HepG2 (cell line): ENCODE measurements around the gene P2RY2. TPM values are rescaled to one million over a fixed set of nuclear protein-coding genes. Genes with fewer than 3 reads are reported as not detected.

Source experiments
- ATF4 ChIP-seq, 2 experiments: fragments of 450-650 bp in 1 of 2; sonication (generic) in 1 of 2; formaldehyde crosslinking; IDR thresholded peaks; 2 replicates each; pipeline versions ENCODE4 v1.5.0 to v1.8.0; 2020 to 2022; ENCODE audit warnings: mild to moderate bottlenecking in 1 of 2, missing genetic modification reagents in 1 of 2
- CREB1 ChIP-seq, 2 experiments: fragments of 450-650 bp in 1 of 2; IDR thresholded peaks; 2 replicates each; pipeline ENCODE4 v1.6.1; 2016 to 2017; ENCODE audit warnings: control low read depth in 1 of 2, mild to moderate bottlenecking in 1 of 2, missing compliant biosample characterization in 1 of 2, missing genetic modification characterization in 1 of 2
- FOXA1 ChIP-seq, 2 experiments: fragments of 450-650 bp in 1 of 2; sonication (generic) in 1 of 2; formaldehyde crosslinking in 1 of 2; IDR thresholded peaks; 2 replicates each; pipeline versions ENCODE4 v1.4.0 to v1.6.1; 2016 to 2020; ENCODE audit warnings: missing genetic modification reagents in 1 of 2
- GATA4 ChIP-seq: sonication (generic); IDR thresholded peaks from 2 replicates; pipeline ENCODE4 v1.6.1; 2016; ENCODE audit warnings: antibody characterized with exemption, low read depth, borderline replicate concordance
- GLI4 ChIP-seq: sonication (generic); formaldehyde crosslinking; IDR thresholded peaks from 2 replicates; pipeline ENCODE4 v1.5.1; 2020; ENCODE audit warnings: missing genetic modification reagents, mild to moderate bottlenecking, moderate library complexity, borderline replicate concordance
- GTF2F1 ChIP-seq: fragments of 150-350 bp; IDR thresholded peaks from 2 replicates; pipeline ENCODE4 v1.6.1; 2014; ENCODE audit warnings: low read length
- GTF3A ChIP-seq: sonication (generic); formaldehyde crosslinking; conservative IDR thresholded peaks from 2 replicates; pipeline ENCODE4 v1.4.0; 2020; ENCODE audit warnings: mild to moderate bottlenecking, missing genetic modification reagents
- HNF1B ChIP-seq: sonication (generic); formaldehyde crosslinking; IDR thresholded peaks from 2 replicates; pipeline ENCODE4 v1.5.1; 2020; ENCODE audit warnings: mild to moderate bottlenecking, moderate library complexity, missing genetic modification reagents
- KDM5B ChIP-seq: sonication (generic); formaldehyde crosslinking; IDR thresholded peaks from 2 replicates; pipeline ENCODE4 v1.4.0; 2020; ENCODE audit warnings: missing genetic modification reagents, mild to moderate bottlenecking, borderline replicate concordance
- MED13 ChIP-seq: sonication (generic); formaldehyde crosslinking; IDR thresholded peaks from 2 replicates; pipeline ENCODE4 v1.5.0; 2020; ENCODE audit warnings: missing genetic modification reagents
- NFE2L2 ChIP-seq: fragments of 150-350 bp; IDR thresholded peaks from 2 replicates; pipeline ENCODE4 v1.6.1; 2014; ENCODE audit warnings: low read length
- PHF20 ChIP-seq: sonication (generic); formaldehyde crosslinking; IDR thresholded peaks from 2 replicates; pipeline ENCODE4 v1.5.0; 2020; ENCODE audit warnings: mild to moderate bottlenecking, missing genetic modification reagents
- SMAD9 ChIP-seq: sonication (generic); formaldehyde crosslinking; IDR thresholded peaks from 2 replicates; pipeline ENCODE4 v1.5.1; 2020; ENCODE audit warnings: mild to moderate bottlenecking, missing genetic modification reagents
- SP1 ChIP-seq, 2 experiments: fragments of 450-650 bp in 1 of 2; sonication (generic) in 1 of 2; formaldehyde crosslinking in 1 of 2; IDR thresholded peaks; 2 replicates each; pipeline versions ENCODE4 v1.4.0 to v1.6.1; 2016 to 2020; ENCODE audit warnings: missing genetic modification reagents in 1 of 2
- ZFP37 ChIP-seq: sonication (generic); formaldehyde crosslinking; IDR thresholded peaks from 2 replicates; pipeline ENCODE4 v1.4.0; 2020; ENCODE audit warnings: missing genetic modification reagents, borderline replicate concordance
- ZNF10 ChIP-seq: sonication (generic); formaldehyde crosslinking; IDR thresholded peaks from 2 replicates; pipeline ENCODE4 v1.4.0; 2020; ENCODE audit warnings: mild to moderate bottlenecking, low read depth, missing genetic modification reagents, borderline replicate concordance
- ZNF468 ChIP-seq: sonication (generic); formaldehyde crosslinking; IDR thresholded peaks from 2 replicates; pipeline ENCODE4 v1.8.0; 2022; ENCODE audit warnings: mild to moderate bottlenecking, moderate library complexity, missing genetic modification reagents
- ZNF510 ChIP-seq: sonication (generic); formaldehyde crosslinking; IDR thresholded peaks from 2 replicates; pipeline ENCODE4 v1.4.0; 2020; ENCODE audit warnings: low read depth, mild to moderate bottlenecking, missing genetic modification reagents
- ZNF552 ChIP-seq: sonication (generic); formaldehyde crosslinking; IDR thresholded peaks from 2 replicates; pipeline ENCODE4 v1.9.0; 2022; ENCODE audit warnings: missing genetic modification reagents, mild to moderate bottlenecking, borderline replicate concordance
- ZNF567 ChIP-seq: sonication (generic); formaldehyde crosslinking; IDR thresholded peaks from 2 replicates; pipeline ENCODE4 v1.8.1; 2023; ENCODE audit warnings: mild to moderate bottlenecking, missing genetic modification reagents, borderline replicate concordance
- ZNF577 ChIP-seq: sonication (generic); formaldehyde crosslinking; IDR thresholded peaks from 2 replicates; pipeline ENCODE4 v1.4.0; 2020; ENCODE audit warnings: mild to moderate bottlenecking, low read depth, missing genetic modification reagents, borderline replicate concordance
- ZNF672 ChIP-seq: sonication (generic); formaldehyde crosslinking; IDR thresholded peaks from 2 replicates; pipeline ENCODE4 v1.8.1; 2022; ENCODE audit warnings: missing genetic modification reagents
- ZNF780A ChIP-seq: sonication (generic); formaldehyde crosslinking; IDR thresholded peaks from 2 replicates; pipeline ENCODE4 v1.8.0; 2022; ENCODE audit warnings: mild to moderate bottlenecking, missing genetic modification reagents, moderate library complexity
- ZNF891 ChIP-seq: sonication (generic); formaldehyde crosslinking; IDR thresholded peaks from 2 replicates; pipeline ENCODE4 v1.5.0; 2020; ENCODE audit warnings: mild to moderate bottlenecking, missing genetic modification reagents
- polyA plus RNA-seq, 8 experiments: library from polyadenylated mRNA; depleted of rRNA in 3 of 8; stranded (reverse) in 7 of 8; unstranded in 1 of 8; fragments of >200 nt; fragmentation: Illumina TruSeq in 4 of 8; extraction: Trizol in 4 of 8; gene quantifications; 2 replicates each; pipeline versions ENCODE4 v1.2.1 to v1.2.3, GENCODE V29; 2011 to 2016; ENCODE audit warnings: low read depth in 4 of 8, missing spikeins in 1 of 8, mixed read lengths in 1 of 8; ENCODE audit not compliant: insufficient read depth in 1 of 8
- total RNA-seq, 5 experiments: library from RNA; depleted of rRNA; stranded (reverse); fragments of >200 nt; fragmentation: Illumina TruSeq; extraction: Trizol; gene quantifications; 2 replicates each; pipeline ENCODE4 v1.2.3, GENCODE V29; 2016; ENCODE audit warnings: low read depth in 1 of 5
- TF ChIP-seq, protein P1 (sequence below): sonication (generic); formaldehyde crosslinking; conservative IDR thresholded peaks from 2 replicates; pipeline ENCODE4 v1.5.0; 2020; ENCODE audit warnings: missing genetic modification reagents

Gene P2RY2
- total and polyA plus RNA-seq, 2 of the 13 experiments (the other 11 are each of a cell fraction or from before 2014, with no cell fraction given), result 0.95 to 3.1 TPM

DNA sequence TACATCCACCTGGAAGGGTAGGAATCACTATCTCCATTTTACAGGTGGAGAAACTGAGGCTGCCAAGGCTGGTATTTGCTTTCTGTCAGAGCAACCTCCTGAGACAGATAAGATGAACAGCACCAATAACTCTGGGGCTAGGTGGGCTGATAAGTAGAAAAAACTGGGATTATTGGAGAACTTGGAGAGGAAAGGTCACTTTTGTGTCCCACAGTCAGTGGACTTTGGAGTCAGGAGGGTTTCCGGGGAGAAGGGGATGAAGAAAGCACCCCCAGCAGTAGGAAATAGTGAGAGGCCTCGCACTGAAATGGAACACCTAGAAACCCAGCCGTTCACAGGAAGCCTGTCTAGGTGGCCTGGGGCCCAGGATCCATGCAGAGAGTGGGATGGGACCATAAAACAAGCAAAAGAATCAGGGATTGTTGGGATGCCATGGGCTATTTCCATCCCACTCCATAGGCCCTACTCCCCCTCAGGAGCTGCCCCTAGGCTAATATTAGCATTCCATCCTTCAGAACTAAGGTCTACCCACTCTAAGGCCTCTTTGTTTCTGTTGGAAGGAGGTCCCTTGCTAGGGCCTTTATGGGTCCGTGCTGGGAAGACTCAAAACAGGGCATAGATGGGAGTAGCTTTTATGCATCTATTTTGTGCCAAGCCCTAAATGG lies 45.0 kb upstream of the P2RY2 start (continued):
- TF ChIP-seq ZNF577 (CRISPR knock-in tag), result no peak
- TF ChIP-seq ZNF891, result no peak
- no peak for TF ChIP-seq CREB1 (IDR thresholded peaks at IDR 0.05)
- TF ChIP-seq CREB1 (CRISPR knock-in tag; IDR thresholded peaks at IDR 0.05), result no peak
- TF ChIP-seq ZNF510 (CRISPR knock-in tag), result no peak
- no peak for TF ChIP-seq GTF3A (CRISPR knock-in tag)
- no peak for TF ChIP-seq ZNF672 (CRISPR knock-in tag)
- no peak for TF ChIP-seq NFE2L2
- TF ChIP-seq, protein P1, sequence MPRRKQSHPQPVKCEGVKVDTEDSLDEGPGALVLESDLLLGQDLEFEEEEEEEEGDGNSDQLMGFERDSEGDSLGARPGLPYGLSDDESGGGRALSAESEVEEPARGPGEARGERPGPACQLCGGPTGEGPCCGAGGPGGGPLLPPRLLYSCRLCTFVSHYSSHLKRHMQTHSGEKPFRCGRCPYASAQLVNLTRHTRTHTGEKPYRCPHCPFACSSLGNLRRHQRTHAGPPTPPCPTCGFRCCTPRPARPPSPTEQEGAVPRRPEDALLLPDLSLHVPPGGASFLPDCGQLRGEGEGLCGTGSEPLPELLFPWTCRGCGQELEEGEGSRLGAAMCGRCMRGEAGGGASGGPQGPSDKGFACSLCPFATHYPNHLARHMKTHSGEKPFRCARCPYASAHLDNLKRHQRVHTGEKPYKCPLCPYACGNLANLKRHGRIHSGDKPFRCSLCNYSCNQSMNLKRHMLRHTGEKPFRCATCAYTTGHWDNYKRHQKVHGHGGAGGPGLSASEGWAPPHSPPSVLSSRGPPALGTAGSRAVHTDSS (CRISPR knock-in tag), result no peak
- no peak for TF ChIP-seq ATF4 (CRISPR knock-in tag; IDR thresholded peaks at IDR 0.05)
- no peak for TF ChIP-seq GATA4
- TF ChIP-seq KDM5B (CRISPR knock-in tag), result no peak
- no peak for TF ChIP-seq ZNF552 (CRISPR knock-in tag)
- no peak for TF ChIP-seq ZNF10 (CRISPR knock-in tag)
- no peak for TF ChIP-seq ZNF468 (CRISPR knock-in tag)
- TF ChIP-seq SMAD9 (CRISPR knock-in tag), result no peak
- no peak for TF ChIP-seq GLI4 (CRISPR knock-in tag)
- no peak for TF ChIP-seq ZNF567
- peak; percentile 66; the same call in 1 of the 2 replicates for TF ChIP-seq MED13 (CRISPR knock-in tag)
- TF ChIP-seq SP1 (IDR thresholded peaks at IDR 0.05), result no peak
- no peak for TF ChIP-seq SP1 (CRISPR knock-in tag; IDR thresholded peaks at IDR 0.05)
- no peak for TF ChIP-seq PHF20 (CRISPR knock-in tag)
- no peak for TF ChIP-seq HNF1B
- TF ChIP-seq FOXA1 (IDR thresholded peaks at IDR 0.05), result no peak
- TF ChIP-seq FOXA1 (CRISPR knock-in tag; IDR thresholded peaks at IDR 0.05), result no peak
- no peak for TF ChIP-seq GTF2F1
- no peak for TF ChIP-seq ZNF780A (CRISPR knock-in tag)
- no peak for TF ChIP-seq ZFP37 (CRISPR knock-in tag)
